Measurements from ENCODE around the gene SLC16A3. TPM values are rescaled to one million over a fixed set of nuclear protein-coding genes. Genes with fewer than 3 reads are reported as not detected.

SLC16A3 gene
- total RNA-seq, 2 experiments from 2014 or later = 257 to 264 TPM

- ATAC-seq = no peak
- H3K27ac Mint-ChIP-seq = no peak overlapping the region
- no peaks in the 10 kb centered on the region for H3K36me3 Mint-ChIP-seq (ENCODE audit: low read depth)
- no peaks in the 10 kb centered on the region for H3K9me3 Mint-ChIP-seq (ENCODE audit: insufficient read depth)
- peaks cover 2% of the 10 kb centered on the region for H3K27me3 Mint-ChIP-seq (ENCODE audit: low read depth)
- no peak for DNase-seq
- no peak overlapping the region for H3K4me3 Mint-ChIP-seq
- ChIA-PET CTCF (interaction anchor here (1.2 kb wide), 1 partner anchor 19 kb away, joined by 3 read pairs; no protein-coding TSS in a partner anchor), POLR2A (no interaction called here)
- H3K4me1 Mint-ChIP-seq (ENCODE audit: low read depth) = peaks cover 37% of the 10 kb centered on the region
Measured at GRCh38 chr17:82217530-82218204, 11.2 kb upstream of the SLC16A3 start.

GRCh38 chr17:82218349-82219075 is 10.3 kb upstream of the SLC16A3 start:
- Mint-ChIP-seq H3K27ac (no peak overlapping the region), H3K27me3 (ENCODE audit: low read depth) (peaks cover 2% of the 10 kb centered on the region), H3K9me3 (ENCODE audit: insufficient read depth) (no peaks in the 10 kb centered on the region), H3K4me1 (ENCODE audit: low read depth) (peaks cover 36% of the 10 kb centered on the region), H3K4me3 (no peak overlapping the region), H3K36me3 (ENCODE audit: low read depth) (no peaks in the 10 kb centered on the region)
- ATAC-seq (no peak), DNase-seq (no peak)
- POLR2A ChIA-PET = no interaction called here
- CTCF ChIA-PET = interaction anchor here (1.2 kb wide), 2 partner anchors 12 to 18 kb away, joined by 3 read pairs; no protein-coding TSS in a partner anchor

GRCh38 chr17:82219083-82219482 is 9.8 kb upstream of the SLC16A3 start:
- H3K4me1 Mint-ChIP-seq (ENCODE audit: low read depth) = peaks cover 32% of the 10 kb centered on the region
- H3K36me3 Mint-ChIP-seq (ENCODE audit: low read depth) = no peaks in the 10 kb centered on the region
- ATAC-seq = no peak
- ChIA-PET CTCF (interaction anchor here (1.2 kb wide), 1 partner anchor 13 kb away, joined by 3 read pairs; no protein-coding TSS in a partner anchor), POLR2A (no interaction called here)
- H3K9me3 Mint-ChIP-seq (ENCODE audit: insufficient read depth) = no peaks in the 10 kb centered on the region
- H3K27ac Mint-ChIP-seq = no peak overlapping the region
- H3K27me3 Mint-ChIP-seq (ENCODE audit: low read depth) = peaks cover 2% of the 10 kb centered on the region
- DNase-seq = no peak
- no peak overlapping the region for H3K4me3 Mint-ChIP-seq

- Mint-ChIP-seq H3K27ac (no peak overlapping the region), H3K36me3 (ENCODE audit: low read depth) (no peaks in the 10 kb centered on the region), H3K4me1 (ENCODE audit: low read depth) (peaks cover 24% of the 10 kb centered on the region), H3K27me3 (ENCODE audit: low read depth) (peaks cover 2% of the 10 kb centered on the region), H3K9me3 (ENCODE audit: insufficient read depth) (no peaks in the 10 kb centered on the region), H3K4me3 (no peak overlapping the region)
- no peak for ATAC-seq
- POLR2A ChIA-PET = no interaction called here
- no peak for DNase-seq
- CTCF ChIA-PET = interaction anchor here (1.2 to 1.4 kb wide), 3 partner anchors 14 to 16 kb away, joined by 3 to 7 read pairs (median 6); no protein-coding TSS in a partner anchor
Measured at GRCh38 chr17:82219753-82220709, 8.8 kb upstream of the SLC16A3 start.

- DNase-seq (no peak), ATAC-seq (no peak)
- Mint-ChIP-seq H3K36me3 (ENCODE audit: low read depth) (no peaks in the 10 kb centered on the region), H3K4me3 (no peak overlapping the region), H3K9me3 (ENCODE audit: insufficient read depth) (no peaks in the 10 kb centered on the region), H3K27ac (no peak overlapping the region), H3K27me3 (ENCODE audit: low read depth) (peaks cover 2% of the 10 kb centered on the region), H3K4me1 (ENCODE audit: low read depth) (peaks cover 14% of the 10 kb centered on the region)
- CTCF ChIA-PET = interaction anchor here (1.3 to 1.4 kb wide), 2 partner anchors 15 to 16 kb away, joined by 6 to 7 read pairs; no protein-coding TSS in a partner anchor
- POLR2A ChIA-PET = no interaction called here
Measured at GRCh38 chr17:82221341-82221902, 7.4 kb upstream of the SLC16A3 start.

- DNase-seq = no peak
- Mint-ChIP-seq H3K27ac (no peak overlapping the region), H3K4me1 (ENCODE audit: low read depth) (peaks cover 8% of the 10 kb centered on the region), H3K36me3 (ENCODE audit: low read depth) (no peaks in the 10 kb centered on the region), H3K27me3 (ENCODE audit: low read depth) (peaks cover 2% of the 10 kb centered on the region), H3K9me3 (ENCODE audit: insufficient read depth) (no peaks in the 10 kb centered on the region), H3K4me3 (no peak overlapping the region)
- ChIA-PET CTCF (interaction anchor here (1.0 kb wide), 1 partner anchor 202 kb away, joined by 3 read pairs; no protein-coding TSS in a partner anchor), POLR2A (no interaction called here)
- ATAC-seq = no peak
Measured at GRCh38 chr17:82222816-82223215, 6.0 kb upstream of the SLC16A3 start.

- no peaks in the 10 kb centered on the region for H3K36me3 Mint-ChIP-seq (ENCODE audit: low read depth)
- DNase-seq (no peak), ATAC-seq (no peak)
- H3K27me3 Mint-ChIP-seq (ENCODE audit: low read depth) = peaks cover 2% of the 10 kb centered on the region
- POLR2A ChIA-PET = no interaction called here
- CTCF ChIA-PET = interaction anchor here (1.0 kb wide), 1 partner anchor 201 kb away, joined by 3 read pairs; no protein-coding TSS in a partner anchor
- H3K27ac Mint-ChIP-seq = no peak overlapping the region
- H3K9me3 Mint-ChIP-seq (ENCODE audit: insufficient read depth) = no peaks in the 10 kb centered on the region
- peaks cover 8% of the 10 kb centered on the region for H3K4me1 Mint-ChIP-seq (ENCODE audit: low read depth)
- H3K4me3 Mint-ChIP-seq = no peak overlapping the region
Measured at GRCh38 chr17:82223517-82223916, 5.3 kb upstream of the SLC16A3 start.

- H3K4me3 Mint-ChIP-seq = no peak overlapping the region
- POLR2A ChIA-PET = no interaction called here
- no peak overlapping the region for H3K27ac Mint-ChIP-seq
Measured at GRCh38 chr17:82224666-82225065, 4.2 kb upstream of the SLC16A3 start.

GRCh38 chr17:82225368-82226029 is 3.3 kb upstream of the SLC16A3 start:
- Mint-ChIP-seq H3K4me3 (no peak overlapping the region), H3K9me3 (ENCODE audit: insufficient read depth) (no peaks in the 10 kb centered on the region), H3K27me3 (ENCODE audit: low read depth) (peaks cover 1% of the 10 kb centered on the region), H3K4me1 (ENCODE audit: low read depth) (peaks cover 12% of the 10 kb centered on the region), H3K36me3 (ENCODE audit: low read depth) (peaks cover 9% of the 10 kb centered on the region), H3K27ac (no peak overlapping the region)
- ChIA-PET POLR2A (no interaction called here), CTCF (interaction anchor here (0.7 kb wide), 1 partner anchor 9 kb away, joined by 3 read pairs; no protein-coding TSS in a partner anchor)
- DNase-seq (no peak), ATAC-seq (no peak)

More at GRCh38 chr17:82224666-82225065, 4.2 kb upstream of the SLC16A3 start:
- ATAC-seq (no peak), DNase-seq (no peak)
- Mint-ChIP-seq H3K36me3 (ENCODE audit: low read depth) (peaks cover 2% of the 10 kb centered on the region), H3K4me1 (ENCODE audit: low read depth) (peaks cover 8% of the 10 kb centered on the region), H3K27me3 (ENCODE audit: low read depth) (peaks cover 2% of the 10 kb centered on the region), H3K9me3 (ENCODE audit: insufficient read depth) (no peaks in the 10 kb centered on the region)
- CTCF ChIA-PET = no interaction called here

GRCh38 chr17:82226146-82226808 is 2.6 kb upstream of the SLC16A3 start:
- POLR2A ChIA-PET = interaction anchor here (0.8 kb wide), 1 partner anchor 120 kb away, joined by 3 read pairs; no protein-coding TSS in a partner anchor
- CTCF ChIA-PET = interaction anchor here (0.7 kb wide), 1 partner anchor 10 kb away, joined by 3 read pairs; no protein-coding TSS in a partner anchor
- Mint-ChIP-seq H3K27ac (no peak overlapping the region), H3K4me1 (ENCODE audit: low read depth) (peaks cover 12% of the 10 kb centered on the region), H3K4me3 (no peak overlapping the region), H3K27me3 (ENCODE audit: low read depth) (no peaks in the 10 kb centered on the region), H3K9me3 (ENCODE audit: insufficient read depth) (no peaks in the 10 kb centered on the region), H3K36me3 (ENCODE audit: low read depth) (peaks cover 9% of the 10 kb centered on the region)
- DNase-seq = no peak
- no peak for ATAC-seq

All from activated CD8-positive, alpha-beta T cell treated with anti-CD3 and anti-CD28 coated beads, Interleukin-2, amount 10 ng/mL, durations not matched to agents 7 days and 5 days (primary cell).